Inflammatory macrophage (primary cell): Measurements from ENCODE around the gene SAMHD1.

ENCODE experiments used
- DNase-seq, 2 donors: peaks; one replicate each; pipeline ENCODE4 v3.0.0-alpha.2; 2020 to 2022

Gene SAMHD1

GRCh38 chr20:36871640-36872570, 79.6 kb downstream of the SAMHD1 start:
- DNase-seq, result peak; percentile 27 to 57

GRCh38 chr20:36866681-36867495, 84.6 kb downstream of the SAMHD1 start:
- DNase-seq, result peak; percentile 53 to 64

GRCh38 chr20:36866164-36866563, 85.3 kb downstream of the SAMHD1 start:
- DNase-seq, result no peak

GRCh38 chr20:36865861-36866149, 85.7 kb downstream of the SAMHD1 start:
- no peak for DNase-seq

GRCh38 chr20:36865076-36865860, 86.2 kb downstream of the SAMHD1 start:
- no peak for DNase-seq

- DNase-seq, result no peak
Observed at GRCh38 chr20:36862857-36863668, 88.4 kb downstream of the SAMHD1 start.

- peak; percentile 78 to 88 for DNase-seq
Observed at GRCh38 chr20:36861875-36862801, 89.4 kb downstream of the SAMHD1 start.

GRCh38 chr20:36861625-36861874, 90.0 kb downstream of the SAMHD1 start:
- DNase-seq, result no peak

GRCh38 chr20:36860811-36861624, 90.5 kb downstream of the SAMHD1 start:
- no peak for DNase-seq

GRCh38 chr20:36860339-36860738, 91.2 kb downstream of the SAMHD1 start:
- no peak for DNase-seq

GRCh38 chr20:36859700-36860330, 91.7 kb downstream of the SAMHD1 start:
- DNase-seq, result no peak

- no peak for DNase-seq
Observed at GRCh38 chr20:36859282-36859555, 92.3 kb downstream of the SAMHD1 start.

- DNase-seq, result peak; percentile 69
Observed at GRCh38 chr20:36856691-36857635, 94.5 kb downstream of the SAMHD1 start.

GRCh38 chr20:36856195-36856594, 95.3 kb downstream of the SAMHD1 start:
- no peak for DNase-seq

- no peak for DNase-seq
Observed at GRCh38 chr20:36855241-36855657, 96.3 kb downstream of the SAMHD1 start.

GRCh38 chr20:36854348-36855240, 96.9 kb downstream of the SAMHD1 start:
- DNase-seq, result no peak

GRCh38 chr20:36852187-36852586, 99.3 kb downstream of the SAMHD1 start:
- DNase-seq, result no peak

GRCh38 chr20:36851490-36851889, 100.0 kb downstream of the SAMHD1 start:
- no peak for DNase-seq
